NCI-H510A (cell line): ENCODE data around the gene PARG.
A peak's percentile ranks its signal among the peaks of the same experiment; 100 is the strongest.
"Not testable (repeated sequence)": the region's sequence is repeated elsewhere in the genome, so short reads cannot be mapped to it uniquely, and the experiment has no call there.

Source experiments
- DNase-seq: peaks from one replicate; lab custom pipeline; 2025; lab: John Stamatoyannopoulos, UW

PARG gene

DNA sequence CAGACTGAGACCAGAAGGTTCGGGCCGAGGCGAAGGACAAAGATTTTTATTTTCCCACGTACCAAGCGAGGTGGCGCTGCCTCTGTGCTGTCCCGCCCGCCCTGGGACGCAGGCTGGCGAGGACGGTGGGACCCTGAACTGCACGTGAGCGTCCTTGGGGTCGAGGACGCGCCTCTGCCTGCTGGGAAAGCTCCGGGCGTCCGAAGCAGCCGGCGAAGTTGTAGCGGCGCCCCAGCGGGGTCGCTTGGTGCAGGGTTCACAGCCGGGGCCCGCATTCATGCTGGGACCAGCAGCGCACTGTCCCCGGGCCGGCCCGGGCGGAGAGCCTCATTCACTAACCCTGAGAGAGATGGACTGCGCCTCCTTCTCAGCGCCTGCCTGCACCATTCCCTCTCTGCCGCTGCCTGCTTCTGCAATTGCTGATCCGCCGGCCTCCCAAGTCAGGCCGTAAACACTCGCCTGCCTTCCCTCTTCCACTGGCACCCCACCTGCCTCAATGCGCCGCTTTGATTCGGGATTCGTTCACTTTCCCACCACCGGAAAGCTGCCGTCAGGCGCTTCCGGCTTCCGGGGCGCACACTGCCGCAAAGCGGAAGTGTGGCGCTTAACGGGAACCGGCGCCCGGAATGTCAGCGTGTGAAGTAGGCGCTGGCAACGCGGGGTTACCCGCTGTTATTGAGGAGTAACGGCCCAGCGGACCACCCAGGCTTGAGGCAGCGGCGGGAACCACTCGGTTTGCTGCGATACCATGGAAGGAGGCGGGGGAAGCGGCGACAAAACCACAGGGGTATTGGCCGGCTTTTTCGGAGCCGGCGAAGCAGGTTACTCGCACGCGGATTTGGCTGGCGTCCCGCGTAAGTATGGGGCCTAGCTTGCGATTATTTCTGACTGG is at the start of gene PARG, which contains the start of gene TIMM23B:
Gene PARG (minus strand): TSS at position 581 of the 892 bp plus-strand sequence. CDS start 302 bp downstream, at position 279.
Gene TIMM23B (plus strand): TSS at position 607 of the 892 bp plus-strand sequence. CDS start 142 bp downstream, at position 749.
- peak; percentile 34 for DNase-seq

GRCh38 chr10:49988376-49988775 is 46.5 kb upstream of the PARG start, which contains the start of gene AGAP6:
AGAP6 (plus strand) TSS chr10:49988406; CDS start chr10:49988716, 310 bp downstream.
- not testable (repeated sequence) for DNase-seq

DNA sequence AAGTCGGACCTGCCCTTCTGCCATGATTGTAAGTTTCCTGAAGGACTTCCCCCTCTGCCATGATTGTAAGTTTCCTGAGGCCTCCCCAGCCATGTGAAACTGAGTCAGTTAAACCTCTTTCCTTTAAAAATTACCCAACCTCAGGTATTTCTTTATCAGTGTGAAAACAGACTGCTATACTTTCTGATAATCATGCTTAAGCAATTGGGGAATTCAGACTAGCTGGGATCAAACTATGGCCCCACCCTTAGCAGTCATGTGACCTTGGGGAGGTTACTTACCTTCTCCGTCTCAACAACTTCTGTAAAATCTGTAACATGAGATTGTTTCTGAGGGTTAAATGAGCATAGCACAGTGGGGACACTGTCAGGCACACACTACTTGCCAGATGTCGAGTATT is 45.4 kb upstream of the PARG start:
- DNase-seq: not testable (repeated sequence)

DNA sequence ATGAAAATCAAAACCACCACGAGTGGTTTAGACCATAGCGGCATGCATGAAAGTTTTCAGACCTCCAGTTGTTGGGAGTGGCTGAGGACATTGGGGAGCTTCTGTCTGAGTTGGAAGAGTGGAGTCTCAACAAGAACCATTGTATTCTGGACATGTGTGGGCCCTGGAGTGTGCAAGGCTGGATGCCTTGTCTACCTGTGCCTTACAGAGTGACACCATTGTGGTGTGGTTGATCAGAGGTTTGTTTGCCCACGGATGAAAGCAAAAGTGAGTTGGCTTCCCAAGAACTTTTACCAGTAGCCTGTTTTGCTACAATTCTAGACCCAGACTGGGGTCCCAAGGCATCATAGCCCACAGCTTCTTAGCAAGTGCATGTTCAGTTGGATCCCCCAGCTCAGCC is 35.9 kb upstream of the PARG start:
- DNase-seq: not testable (repeated sequence)

DNA sequence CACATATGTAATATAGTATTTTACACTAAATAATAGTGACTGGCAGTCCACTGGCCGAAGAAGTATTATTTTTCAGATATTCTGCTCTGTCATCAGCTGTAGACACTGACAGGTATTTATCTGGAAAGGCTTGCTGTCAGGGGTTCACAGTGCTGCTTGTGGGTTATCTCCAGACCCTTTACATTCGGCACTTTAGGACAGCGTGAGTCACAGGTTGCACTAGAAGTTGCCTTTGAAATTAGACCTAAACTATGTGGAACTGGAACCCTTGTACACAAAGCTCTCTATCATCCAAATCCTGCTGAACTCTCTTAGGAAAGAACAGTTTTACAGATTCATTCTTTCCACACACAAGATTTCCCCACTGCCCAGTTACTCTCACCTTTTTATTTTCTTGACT is 30.3 kb upstream of the PARG start:
- DNase-seq: not testable (repeated sequence)

DNA sequence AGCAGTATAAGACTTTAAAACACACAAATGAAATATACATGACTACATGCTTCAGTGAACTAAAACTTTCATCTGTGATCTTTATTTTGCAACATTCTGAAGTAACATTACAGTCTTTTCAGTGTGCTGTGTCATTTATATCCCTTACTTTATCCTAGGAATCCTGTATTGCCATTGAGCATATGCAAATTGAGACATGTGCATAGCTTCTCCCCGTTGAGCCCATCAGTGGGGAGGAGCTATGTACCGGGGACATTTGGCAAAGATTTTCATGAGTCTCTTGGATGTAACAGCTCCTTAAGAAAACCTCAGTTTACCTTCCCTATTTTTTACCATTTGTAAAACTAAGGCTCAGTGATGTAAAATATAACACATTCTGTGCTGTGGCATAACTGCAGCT is 29.6 kb upstream of the PARG start:
- not testable (repeated sequence) for DNase-seq

DNA sequence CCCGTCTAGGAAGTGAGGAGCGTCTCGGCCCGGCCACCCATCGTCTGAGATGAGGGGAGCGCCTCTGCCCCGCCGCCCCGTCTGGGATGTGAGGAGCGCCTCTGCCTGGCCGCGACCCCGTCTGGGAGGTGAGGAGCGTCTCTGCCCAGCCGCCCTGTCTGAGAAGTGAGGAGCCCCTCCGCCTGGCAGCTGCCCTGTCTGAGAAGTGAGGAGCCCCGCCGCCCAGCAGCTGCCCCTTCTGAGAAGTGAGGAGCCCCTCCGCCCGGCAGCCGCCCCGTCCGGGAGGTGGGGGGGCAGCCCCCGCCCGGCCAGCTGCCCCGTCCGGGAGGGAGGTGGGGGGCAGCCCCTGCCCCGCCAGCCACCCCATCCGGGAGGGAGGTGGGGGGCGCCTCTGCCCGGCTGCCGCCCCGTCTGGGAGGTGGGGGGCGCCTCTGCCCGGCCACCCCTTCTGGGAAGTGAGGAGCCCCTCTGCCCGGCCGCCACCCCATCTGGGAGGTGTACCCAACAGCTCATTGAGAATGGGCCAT is 28.6 kb upstream of the PARG start:
- DNase-seq: not testable (repeated sequence)

DNA sequence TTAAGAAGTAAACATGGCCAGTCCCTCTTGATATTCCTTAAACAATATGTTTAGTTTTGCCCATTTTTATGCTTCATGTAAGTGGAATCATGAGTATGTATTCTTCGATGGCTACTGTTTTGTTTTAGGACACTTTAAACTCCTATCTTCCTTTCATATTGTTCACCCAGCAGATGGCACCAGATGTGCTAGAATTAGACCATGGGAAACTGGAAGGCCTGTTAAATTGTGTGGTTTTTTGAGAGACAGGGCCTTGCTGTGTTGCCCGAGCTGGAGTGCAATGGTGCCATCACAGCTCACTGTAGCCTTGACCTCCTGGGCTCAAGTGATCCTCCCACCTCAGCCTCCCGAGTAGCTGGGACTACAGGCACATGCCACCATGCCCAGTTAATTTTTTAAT is 11.3 kb upstream of the PARG start:
- DNase-seq: not testable (repeated sequence)

DNA sequence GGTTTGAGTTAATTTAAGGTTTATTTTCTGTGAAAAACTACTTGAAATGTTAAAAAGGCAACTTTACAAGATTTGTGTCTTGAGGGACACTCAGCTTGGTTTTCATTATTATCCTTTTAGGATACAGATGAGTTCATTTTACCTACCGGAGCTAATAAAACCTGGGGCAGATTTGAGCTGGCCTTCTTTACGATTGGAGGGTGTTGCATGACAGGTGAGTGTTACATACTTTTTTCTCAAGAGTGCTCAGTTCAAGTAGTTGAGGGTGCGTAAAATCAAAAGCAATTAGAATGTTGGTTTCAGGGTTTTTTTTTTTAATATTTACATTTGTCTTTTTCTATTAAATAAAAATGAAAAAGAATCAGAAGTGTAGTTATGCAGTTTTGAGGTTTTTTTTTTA is 10.2 kb upstream of the PARG start:
- not testable (repeated sequence) for DNase-seq

DNA sequence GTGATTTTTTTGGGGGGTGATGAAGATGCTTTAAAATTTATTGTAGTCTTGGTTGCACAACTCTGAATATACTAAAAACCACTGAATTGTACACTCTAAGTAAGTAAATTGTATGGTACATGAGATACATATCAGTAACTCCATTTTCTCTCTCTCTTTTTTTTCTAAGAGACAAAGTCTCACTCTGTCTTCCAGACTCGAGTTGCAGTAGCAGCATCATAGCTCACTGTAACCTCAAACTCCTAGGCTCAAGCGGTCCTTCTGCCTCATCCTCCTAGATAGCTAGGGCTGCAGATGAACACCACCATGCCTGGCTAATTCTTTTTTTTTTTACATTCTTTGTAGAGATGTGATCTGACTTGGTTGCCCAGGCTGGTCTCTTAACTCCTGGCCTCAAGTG is 6.9 kb upstream of the PARG start:
- DNase-seq: not testable (repeated sequence)

DNA sequence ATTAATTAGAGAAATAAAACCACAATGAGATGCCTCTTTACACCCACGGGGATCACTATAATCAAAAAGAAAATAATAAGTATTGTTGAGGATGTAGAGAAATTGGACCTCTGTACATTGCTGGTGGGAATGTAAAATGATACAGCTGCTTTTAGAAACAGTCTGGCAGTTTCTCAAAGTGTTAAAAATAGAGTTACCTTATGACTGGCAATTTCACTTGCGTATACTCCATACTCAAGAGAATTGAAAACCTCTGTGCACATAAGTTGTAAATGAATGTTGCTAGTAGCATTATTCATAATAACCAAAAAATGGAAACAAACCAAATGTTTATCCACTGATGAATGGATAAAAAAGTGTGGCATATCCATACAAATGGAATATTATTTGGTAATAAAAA is 6.3 kb upstream of the PARG start:
- DNase-seq: not testable (repeated sequence)

DNA sequence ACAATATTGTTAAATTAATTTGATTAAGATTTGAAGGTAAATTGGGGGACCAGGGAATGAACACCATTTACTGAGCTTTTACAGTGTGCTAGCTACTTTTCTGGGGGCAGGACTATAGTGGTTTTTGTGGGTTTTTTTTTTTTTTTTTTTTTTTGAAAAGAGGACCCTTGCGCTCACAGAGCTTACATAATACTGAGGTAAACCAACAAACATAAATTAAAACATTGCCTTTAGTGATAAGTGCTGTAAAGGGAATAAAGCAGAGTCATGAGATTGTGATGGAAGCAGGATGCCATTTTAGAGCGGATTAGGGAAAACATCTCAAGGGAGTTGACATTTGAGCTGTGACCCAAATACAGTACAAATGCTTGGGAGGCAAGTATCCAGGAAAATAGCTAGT is 1.8 kb upstream of the PARG start:
- not testable (repeated sequence) for DNase-seq

- not testable (repeated sequence) for DNase-seq
These were observed 495 bp upstream of the PARG start for GRCh38 chr10:49942339-49942705.

GRCh38 chr10:49931959-49932728 is 9.7 kb downstream of the PARG start:
- not testable (repeated sequence) for DNase-seq

DNA sequence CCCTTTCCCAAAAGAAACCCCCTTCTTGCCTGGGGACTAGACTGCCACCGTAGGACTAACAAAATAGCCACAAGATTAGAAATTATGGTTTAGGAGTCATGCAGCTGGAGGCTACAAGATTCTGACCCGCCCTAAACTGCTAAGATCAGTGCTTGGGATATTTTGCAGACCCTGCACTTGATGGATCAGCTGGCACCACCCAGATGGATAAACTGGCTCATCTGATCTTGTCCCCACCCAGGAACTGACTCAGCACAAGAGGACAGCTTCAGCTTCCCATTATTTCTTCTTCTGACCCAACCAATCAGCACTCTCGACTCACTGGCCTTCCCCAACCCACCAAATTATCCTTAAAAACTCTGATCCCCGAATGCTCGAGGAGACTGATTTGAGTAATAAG is 10.6 kb downstream of the PARG start:
- DNase-seq: not testable (repeated sequence)

DNA sequence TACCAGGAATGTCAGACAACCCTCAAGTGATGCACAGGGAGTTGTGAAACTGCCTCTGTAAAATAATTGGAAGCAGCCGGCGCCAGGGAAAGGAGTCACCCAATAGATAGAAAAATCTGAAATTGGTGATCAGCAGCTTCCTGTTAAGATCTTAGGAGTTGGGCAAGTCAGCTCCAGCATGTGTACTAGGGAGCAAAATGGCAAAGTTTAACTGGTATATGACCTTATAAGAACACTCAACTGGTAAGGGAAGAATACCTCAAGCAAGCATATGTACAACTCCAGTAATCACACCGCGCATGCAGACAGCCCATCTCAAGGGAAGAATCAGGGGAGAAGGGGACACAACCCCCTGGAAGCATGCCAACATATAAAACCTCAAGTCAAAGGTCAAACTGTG is 18.3 kb downstream of the PARG start:
- not testable (repeated sequence) for DNase-seq

DNA sequence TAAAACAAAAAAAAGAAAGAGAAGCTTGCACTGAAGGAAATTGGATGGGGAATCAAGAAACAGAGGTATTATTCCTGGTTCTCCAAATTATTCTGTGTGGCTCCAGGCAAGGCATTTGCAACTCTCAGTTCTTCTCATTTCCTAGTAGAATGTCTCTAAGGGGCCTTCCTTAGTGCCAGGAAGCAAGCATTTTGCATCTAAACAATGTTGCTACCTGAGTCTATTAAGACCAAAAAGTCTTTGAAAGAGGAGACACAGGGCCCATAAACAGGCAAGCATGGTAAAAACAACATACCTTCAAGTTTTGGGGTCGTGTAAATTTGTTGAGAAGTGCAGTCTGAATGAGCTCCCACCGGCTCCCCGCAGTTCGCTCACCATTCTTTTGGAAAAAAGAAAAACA is 19.8 kb downstream of the PARG start:
- not testable (repeated sequence) for DNase-seq

DNA sequence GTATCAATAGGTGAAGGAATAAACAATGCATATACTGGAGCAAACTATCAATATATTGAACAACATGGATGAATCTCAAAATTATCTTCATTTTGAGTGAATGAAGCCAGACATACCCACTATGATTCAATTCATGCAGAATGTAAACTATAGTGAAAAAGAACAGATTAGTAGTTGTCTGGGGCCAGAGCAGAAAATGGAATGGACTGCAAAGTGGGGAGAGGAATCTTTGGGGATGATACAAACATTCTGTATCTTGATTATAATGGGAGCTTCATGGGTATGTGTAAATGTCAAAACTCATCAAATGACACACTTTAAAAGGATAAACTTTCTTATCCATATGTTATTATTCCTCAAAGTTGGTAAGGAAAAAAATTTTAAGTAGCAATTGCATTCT is 23.9 kb downstream of the PARG start:
- DNase-seq: not testable (repeated sequence)

GRCh38 chr10:49916451-49916850 is 25.4 kb downstream of the PARG start:
- not testable (repeated sequence) for DNase-seq

DNA sequence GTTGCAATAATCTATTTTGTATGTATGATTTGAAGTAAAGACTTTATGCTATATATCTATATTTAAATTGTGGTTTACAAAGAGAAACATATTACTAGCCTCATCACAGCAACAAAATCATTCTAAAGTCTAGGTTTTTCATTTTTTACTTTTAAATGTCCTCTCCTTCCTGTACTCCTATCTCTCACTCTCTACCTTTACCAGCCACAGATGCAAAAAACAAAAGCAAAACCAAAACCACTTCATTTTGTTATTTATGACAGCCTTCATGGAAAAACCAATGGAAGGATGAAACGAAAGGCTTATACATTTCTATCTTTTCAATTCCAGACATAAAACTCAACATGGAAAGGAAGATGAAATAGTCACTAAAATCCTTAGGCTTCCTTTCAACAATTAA is 31.5 kb downstream of the PARG start:
- not testable (repeated sequence) for DNase-seq

DNA sequence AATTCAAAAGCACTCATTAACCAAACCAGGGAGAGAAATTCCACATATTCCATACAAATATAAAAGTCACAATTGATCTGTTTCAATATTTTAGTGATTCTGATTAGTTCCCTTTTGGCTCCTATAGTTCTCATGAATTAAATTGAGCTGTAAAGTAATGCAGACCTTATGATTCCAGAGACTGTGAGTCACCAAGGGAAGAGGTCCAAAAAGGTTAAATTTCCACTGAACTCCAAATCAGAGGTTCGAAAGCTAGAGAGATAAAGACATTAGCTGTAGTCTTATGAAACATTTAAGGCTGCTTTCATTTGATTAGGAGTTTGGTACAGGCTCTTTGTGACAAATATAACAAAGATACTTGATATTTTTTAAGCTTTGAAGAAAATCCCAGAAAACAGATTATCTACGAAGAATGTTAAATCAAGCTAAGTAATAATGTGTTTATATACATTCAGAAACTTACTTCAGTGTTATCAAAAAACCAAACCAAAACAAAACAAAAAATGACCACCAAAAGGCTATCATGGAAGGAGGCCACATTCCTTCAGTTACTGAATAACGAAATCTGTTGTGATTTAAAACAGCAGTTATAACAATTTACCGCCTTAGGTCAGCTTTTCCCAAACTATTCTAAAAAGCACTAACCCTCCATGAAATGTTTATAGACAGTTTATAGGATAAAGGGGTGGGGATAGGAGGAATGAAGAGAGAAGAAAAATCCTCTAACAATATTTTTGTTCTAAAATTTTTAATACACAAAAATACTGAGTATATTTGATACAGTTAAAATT is 33.3 kb downstream of the PARG start:
- not testable (repeated sequence) for DNase-seq
